CD4-positive, alpha-beta memory T cell (primary cell): ENCODE data around the gene EFHC1. TPM values are rescaled to one million over a fixed set of nuclear protein-coding genes. Genes with fewer than 3 reads are reported as not detected.

Experiments used
- CTCF ChIA-PET: fragments of 350-600 bp; sonication (Branson Sonifier 250); formaldehyde crosslinking; loops from one replicate; lab custom pipeline; 2021; ENCODE audit warnings: inconsistent platforms; ENCODE audit not compliant: partially characterized antibody; lab: Charles Lee
- POLR2A ChIA-PET: fragments of 350-600 bp; sonication (Branson Sonifier 250); formaldehyde crosslinking; loops from one replicate; lab custom pipeline; 2021; ENCODE audit not compliant: partially characterized antibody; lab: Charles Lee
- DNase-seq, 5 donors: peaks; one replicate each; pipeline versions ENCODE4 v3.0.0 to v3.0.0-alpha.2; 2020 to 2022; ENCODE audit warnings: mixed read lengths in 1 of 5
- H3K27ac ChIP-seq: one replicate; pipeline ENCODE4 v1.7.0; 2013; ENCODE audit warnings: low read depth, low read length
- H3K27me3 ChIP-seq: 2 replicates; pipeline ENCODE4 v1.7.0; 2013; ENCODE audit warnings: mild to moderate bottlenecking, low read length, moderate library complexity; ENCODE audit not compliant: insufficient read depth
- H3K36me3 ChIP-seq: 2 replicates; pipeline ENCODE4 v1.7.0; 2013; ENCODE audit warnings: mild to moderate bottlenecking, low read length, moderate library complexity; ENCODE audit not compliant: insufficient read depth
- H3K4me1 ChIP-seq: 2 replicates; pipeline ENCODE4 v1.7.0; 2013; ENCODE audit warnings: mild to moderate bottlenecking, low read length, moderate library complexity; ENCODE audit not compliant: insufficient read depth
- H3K4me3 ChIP-seq, 2 donors: one replicate each; pipeline ENCODE4 v1.7.0; 2013; ENCODE audit warnings: low read length in 2 of 2, mild to moderate bottlenecking in 1 of 2
- H3K9me3 ChIP-seq, 2 donors: one replicate each; pipeline ENCODE4 v1.7.0; 2013; ENCODE audit warnings: low read length in 2 of 2, control low read depth in 1 of 2; ENCODE audit not compliant: control insufficient read depth in 1 of 2
- H3K27ac Mint-ChIP-seq, 7 donors: one replicate each; pipeline ENCODE4 v1.8.0; 2020 to 2021; ENCODE audit warnings: mixed read lengths in 7 of 7, mild to moderate bottlenecking in 6 of 7, inconsistent platforms in 3 of 7, moderate library complexity in 3 of 7
- H3K27me3 Mint-ChIP-seq, 2 donors: one replicate each; pipeline ENCODE4 v1.8.0; 2020 to 2021; ENCODE audit warnings: mixed read lengths in 2 of 2
- H3K36me3 Mint-ChIP-seq, 2 donors: one replicate each; pipeline ENCODE4 v1.8.0; 2020 to 2021; ENCODE audit warnings: mixed read lengths in 2 of 2, inconsistent platforms in 1 of 2, mild to moderate bottlenecking in 1 of 2
- H3K4me1 Mint-ChIP-seq, 4 donors: one replicate each; pipeline ENCODE4 v1.8.0; 2020 to 2021; ENCODE audit warnings: mixed read lengths in 4 of 4, mild to moderate bottlenecking in 1 of 4
- H3K4me3 Mint-ChIP-seq, 8 donors: one replicate each; pipeline ENCODE4 v1.8.0; 2020 to 2021; ENCODE audit warnings: mixed read lengths in 8 of 8, mild to moderate bottlenecking in 7 of 8, moderate library complexity in 6 of 8, inconsistent platforms in 3 of 8
- H3K9me3 Mint-ChIP-seq, 8 donors: one replicate each; pipeline ENCODE4 v1.8.0; 2020 to 2021; ENCODE audit warnings: mixed read lengths in 8 of 8, mild to moderate bottlenecking in 5 of 8, inconsistent platforms in 3 of 8, moderate library complexity in 1 of 8
- intact Hi-C: fragments of 100-400 bp; cut with micrococcal nuclease; formaldehyde crosslinking; loops from one replicate; pipeline ENCODE4 v1.15.1; 2023
- polyA plus RNA-seq, 2 donors: library from polyadenylated mRNA; unstranded; fragments of 300-500 nt; fragmentation: Illumina TruSeq; gene quantifications; one replicate each; pipeline ENCODE4 v1.2.3, GENCODE V29; 2021
- total RNA-seq, 2 experiments: library from RNA; stranded (reverse); gene quantifications; one replicate each; pipeline ENCODE4 v1.2.3, GENCODE V29; 2021

Gene EFHC1
- total and polyA plus RNA-seq, 4 experiments from 2014 or later = 1.5 to 10.4 (median 4.1) TPM

- POLR2A ChIA-PET = no interaction called here
- Histone ChIP-seq H3K36me3 (no peaks in the 10 kb centered on the region), H3K27me3 (no peaks in the 10 kb centered on the region), H3K4me3 (no peak overlapping the region), H3K9me3 (no peaks in the 10 kb centered on the region), H3K27ac (no peak overlapping the region), H3K4me1 (no peaks in the 10 kb centered on the region)
- Mint-ChIP-seq H3K27ac (peak overlapping the region in 2 of 7 donors; percentile 26 to 30), H3K9me3 (no peaks in the 10 kb centered on the region), H3K36me3 (peaks cover 5 to 22% of the 10 kb centered on the region in 2 donors), H3K27me3 (no peaks in the 10 kb centered on the region), H3K4me1 (peaks cover 12 to 52% (median 42%) of the 10 kb centered on the region in 4 donors), H3K4me3 (no peak overlapping the region)
- DNase-seq = no peak
- CTCF ChIA-PET = no interaction called here
- intact Hi-C loops = no loop called here
Measured at GRCh38 chr6:52550870-52551269, 130.7 kb downstream of the EFHC1 start.

DNA sequence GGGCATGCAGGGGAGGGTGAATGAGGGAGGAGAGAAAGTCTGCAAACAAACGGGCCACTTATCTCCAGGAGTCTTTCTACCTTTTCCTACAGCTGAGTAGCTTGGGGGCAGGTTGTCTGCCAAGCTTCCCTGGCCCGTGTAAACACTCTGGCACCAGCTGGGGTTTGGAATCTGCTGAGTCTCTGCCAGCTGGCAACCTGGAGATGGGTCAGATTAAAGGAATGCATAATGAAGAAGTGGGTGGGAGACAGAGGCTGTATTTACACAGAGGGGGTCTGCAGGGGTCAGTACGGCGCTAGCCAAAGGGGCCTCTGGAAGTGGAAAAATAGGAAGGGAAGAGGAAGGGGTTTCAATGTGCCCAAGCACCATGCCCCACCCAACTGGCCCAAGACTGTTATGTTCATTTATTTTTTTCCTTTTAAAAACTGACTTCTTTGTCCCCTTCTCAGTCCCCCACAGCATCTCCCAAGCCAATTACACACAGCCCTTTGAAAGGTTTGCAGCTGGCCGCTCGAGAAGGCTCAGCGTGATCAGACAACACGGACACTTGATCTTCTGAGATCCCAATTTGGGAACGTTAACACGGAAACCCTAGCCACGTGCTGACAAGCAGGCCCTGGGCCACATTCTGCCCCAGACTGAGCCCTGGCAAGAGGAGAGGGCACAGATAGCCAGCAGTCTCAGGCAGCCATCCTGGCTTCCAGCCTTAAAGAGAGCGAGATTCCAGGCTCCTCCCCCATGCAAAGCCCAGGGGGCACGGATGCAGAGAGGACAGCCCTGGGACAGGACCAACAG lies 131.5 kb downstream of the EFHC1 start:
- H3K27me3 Mint-ChIP-seq = no peaks in the 10 kb centered on the region
- no peaks in the 10 kb centered on the region for H3K9me3 Mint-ChIP-seq
- no peaks in the 10 kb centered on the region for H3K36me3 ChIP-seq
- H3K27ac Mint-ChIP-seq = peak overlapping the region in 2 of 7 donors; percentile 21 to 57
- H3K27ac ChIP-seq = no peak overlapping the region
- H3K4me1 Mint-ChIP-seq = peaks cover 14 to 48% (median 39%) of the 10 kb centered on the region in 4 donors
- no peak overlapping the region for H3K4me3 ChIP-seq
- intact Hi-C loops = no loop called here
- ChIA-PET CTCF (no interaction called here), POLR2A (no interaction called here)
- DNase-seq = no peak
- no peak overlapping the region for H3K4me3 Mint-ChIP-seq
- H3K27me3 ChIP-seq = no peaks in the 10 kb centered on the region
- H3K9me3 ChIP-seq = no peaks in the 10 kb centered on the region
- no peaks in the 10 kb centered on the region for H3K4me1 ChIP-seq
- peaks cover 6 to 22% of the 10 kb centered on the region in 2 donors for H3K36me3 Mint-ChIP-seq

DNA sequence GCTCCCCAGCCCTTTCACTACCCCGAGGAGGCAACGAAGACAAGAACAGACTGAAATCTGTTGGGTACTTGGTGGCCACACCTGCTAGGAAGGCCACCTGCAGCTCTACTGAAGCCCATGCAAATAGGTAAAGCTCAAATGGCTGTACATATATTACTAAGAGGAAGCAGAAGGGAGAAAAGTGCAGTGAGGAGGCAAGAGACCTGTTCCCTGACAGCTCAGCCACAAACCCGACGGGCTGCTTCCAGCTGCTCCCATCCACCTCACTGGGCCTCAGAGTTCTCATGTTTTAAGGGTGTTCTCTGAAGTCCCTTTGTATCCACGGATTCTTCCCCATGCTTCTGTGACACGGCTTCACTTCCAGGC lies 132.1 kb downstream of the EFHC1 start:
- no peaks in the 10 kb centered on the region for H3K27me3 Mint-ChIP-seq
- H3K4me3 Mint-ChIP-seq = no peak overlapping the region
- ChIA-PET CTCF (no interaction called here), POLR2A (no interaction called here)
- H3K4me1 Mint-ChIP-seq = peaks cover 10 to 43% (median 34%) of the 10 kb centered on the region in 4 donors
- Histone ChIP-seq H3K27me3 (no peaks in the 10 kb centered on the region), H3K9me3 (no peaks in the 10 kb centered on the region), H3K36me3 (no peaks in the 10 kb centered on the region), H3K4me3 (no peak overlapping the region), H3K4me1 (no peaks in the 10 kb centered on the region), H3K27ac (no peak overlapping the region)
- peak overlapping the region in 1 of 7 donors; percentile 53 for H3K27ac Mint-ChIP-seq
- intact Hi-C loops = no loop called here
- H3K9me3 Mint-ChIP-seq = no peaks in the 10 kb centered on the region
- no peak for DNase-seq
- peaks cover 6 to 18% of the 10 kb centered on the region in 2 donors for H3K36me3 Mint-ChIP-seq

DNA sequence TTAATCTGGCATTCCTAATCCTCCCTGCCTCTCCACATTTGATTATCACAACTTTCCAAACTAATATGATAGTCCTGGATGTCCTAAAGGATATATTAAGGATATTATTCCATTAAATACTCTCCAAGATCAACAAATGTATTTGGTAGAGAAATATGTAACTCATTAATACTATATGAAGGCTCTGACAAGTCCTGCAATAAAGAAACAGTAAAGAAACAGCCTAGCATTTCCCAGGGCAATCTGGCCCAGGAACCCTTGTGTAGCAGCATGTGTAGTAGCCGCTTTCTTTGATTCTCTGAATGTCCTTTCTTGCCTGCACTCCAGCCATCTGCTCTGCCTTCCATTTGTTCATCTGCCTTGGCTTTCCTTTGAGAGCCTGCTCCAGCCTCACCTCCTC lies 133.0 kb downstream of the EFHC1 start:
- intact Hi-C loops = no loop called here
- peak overlapping the region in 1 of 7 donors; percentile 72 for H3K27ac Mint-ChIP-seq
- no peaks in the 10 kb centered on the region for H3K9me3 Mint-ChIP-seq
- Histone ChIP-seq H3K27me3 (no peaks in the 10 kb centered on the region), H3K4me3 (no peak overlapping the region), H3K4me1 (no peaks in the 10 kb centered on the region), H3K9me3 (no peaks in the 10 kb centered on the region), H3K27ac (no peak overlapping the region), H3K36me3 (no peaks in the 10 kb centered on the region)
- peaks cover 8 to 45% (median 33%) of the 10 kb centered on the region in 4 donors for H3K4me1 Mint-ChIP-seq
- ChIA-PET POLR2A (no interaction called here), CTCF (no interaction called here)
- peaks cover 6 to 16% of the 10 kb centered on the region in 2 donors for H3K36me3 Mint-ChIP-seq
- no peak for DNase-seq
- H3K27me3 Mint-ChIP-seq = no peaks in the 10 kb centered on the region
- no peak overlapping the region for H3K4me3 Mint-ChIP-seq

DNA sequence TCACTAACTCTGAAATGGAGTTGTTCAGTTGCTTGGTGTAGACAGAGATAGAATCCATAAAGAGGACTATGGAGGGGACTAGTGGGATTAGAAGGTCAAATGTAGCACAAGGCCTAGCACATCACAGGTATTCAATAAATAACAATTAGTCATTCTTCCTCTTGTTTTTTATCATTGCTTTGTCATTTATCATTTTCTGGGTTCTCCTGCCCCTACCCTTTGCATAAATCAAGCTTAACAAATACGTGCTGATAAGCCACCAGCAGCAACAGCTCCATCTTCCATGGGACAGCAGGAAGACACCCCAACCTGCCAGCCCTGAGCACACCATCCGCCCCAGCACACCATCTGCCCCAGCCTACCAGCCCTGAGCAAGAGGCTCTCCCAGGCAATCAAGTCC lies 133.6 kb downstream of the EFHC1 start:
- no peak for DNase-seq
- Histone ChIP-seq H3K4me1 (no peaks in the 10 kb centered on the region), H3K27me3 (no peaks in the 10 kb centered on the region), H3K4me3 (no peak overlapping the region), H3K9me3 (no peaks in the 10 kb centered on the region), H3K36me3 (no peaks in the 10 kb centered on the region), H3K27ac (no peak overlapping the region)
- peak overlapping the region in 1 of 7 donors; percentile 82 for H3K27ac Mint-ChIP-seq
- intact Hi-C loops = no loop called here
- peaks cover 7 to 42% (median 31%) of the 10 kb centered on the region in 4 donors for H3K4me1 Mint-ChIP-seq
- ChIA-PET CTCF (no interaction called here), POLR2A (no interaction called here)
- H3K36me3 Mint-ChIP-seq = peaks cover 6 to 11% of the 10 kb centered on the region in 2 donors
- no peaks in the 10 kb centered on the region for H3K9me3 Mint-ChIP-seq
- no peak overlapping the region for H3K4me3 Mint-ChIP-seq
- H3K27me3 Mint-ChIP-seq = no peaks in the 10 kb centered on the region

DNA sequence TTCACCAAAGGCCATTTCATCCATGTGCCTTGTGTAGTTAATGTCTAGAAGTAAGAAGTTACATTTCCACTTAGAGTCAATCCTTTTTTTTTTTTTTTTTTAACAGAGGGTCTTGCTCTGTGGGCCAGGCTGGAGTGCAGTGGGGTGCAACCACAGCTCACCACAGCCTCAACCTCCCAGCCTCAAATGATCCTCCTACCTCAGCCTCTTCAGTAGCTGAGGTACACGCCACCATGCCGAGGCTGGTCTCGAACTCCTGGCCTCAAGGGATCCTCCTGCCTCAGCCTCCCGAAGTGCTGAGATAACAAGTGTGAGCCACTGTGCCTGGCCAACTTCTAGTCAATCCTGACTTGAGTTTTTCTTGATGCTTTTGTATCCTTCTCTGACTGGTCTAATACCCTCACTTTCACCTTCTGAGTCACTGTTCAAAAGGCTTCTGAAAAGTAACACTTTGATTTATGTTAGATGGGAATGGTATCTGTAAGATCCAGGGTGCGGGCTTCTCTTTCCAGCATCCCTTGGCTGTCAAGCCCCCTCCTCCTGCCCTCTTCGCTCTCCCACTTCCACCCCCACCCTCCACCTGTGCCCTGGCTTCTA lies 134.6 kb downstream of the EFHC1 start:
- ChIA-PET CTCF (no interaction called here), POLR2A (interaction anchor here (0.6 kb wide), 1 partner anchor 455 kb away, joined by 4 read pairs; no protein-coding TSS in a partner anchor)
- Histone ChIP-seq H3K27ac (no peak overlapping the region), H3K36me3 (no peaks in the 10 kb centered on the region), H3K27me3 (no peaks in the 10 kb centered on the region), H3K4me3 (no peak overlapping the region), H3K9me3 (no peaks in the 10 kb centered on the region), H3K4me1 (no peaks in the 10 kb centered on the region)
- Mint-ChIP-seq H3K36me3 (peaks cover 4 to 5% of the 10 kb centered on the region in 2 donors), H3K4me3 (no peak overlapping the region), H3K27me3 (no peaks in the 10 kb centered on the region), H3K4me1 (peaks cover 12 to 36% (median 26%) of the 10 kb centered on the region in 4 donors), H3K9me3 (no peaks in the 10 kb centered on the region), H3K27ac (no peak overlapping the region)
- intact Hi-C loops = no loop called here
- no peak for DNase-seq

DNA sequence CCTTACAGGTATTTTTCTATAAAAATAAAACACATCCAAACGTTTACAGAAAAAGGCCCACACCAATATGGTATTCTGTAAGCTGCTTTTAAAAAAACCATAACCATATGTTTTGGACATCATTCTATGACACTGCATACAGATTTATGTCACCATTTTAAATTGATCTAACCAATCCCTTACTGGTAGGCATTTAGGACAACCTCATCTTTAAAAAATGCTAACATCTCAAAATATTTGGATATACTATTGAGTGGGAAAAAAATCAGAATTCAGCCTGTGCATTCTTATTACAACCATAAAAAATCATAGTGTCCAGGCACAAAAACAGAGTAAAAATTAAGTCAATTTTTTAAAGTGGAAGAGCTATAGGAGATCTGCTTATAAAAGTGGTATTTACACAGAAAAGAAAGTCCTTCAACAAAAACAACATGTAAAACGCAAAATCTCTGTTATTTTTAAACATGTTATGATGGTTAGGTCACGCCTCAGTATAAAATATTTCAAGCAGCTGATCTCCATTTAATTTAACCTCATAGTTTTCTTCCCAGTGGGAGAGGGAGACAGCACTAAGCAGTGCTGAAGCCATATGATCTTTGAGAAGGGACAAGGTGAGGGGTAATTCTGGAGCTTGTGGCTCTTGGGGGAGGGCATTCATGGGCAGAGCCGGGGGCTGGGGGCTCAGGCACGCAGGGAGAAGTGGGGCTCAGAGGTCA lies 135.5 kb downstream of the EFHC1 start:
- Mint-ChIP-seq H3K4me3 (no peak overlapping the region), H3K36me3 (peaks cover 0 to 6% of the 10 kb centered on the region in 2 donors), H3K27me3 (no peaks in the 10 kb centered on the region), H3K4me1 (peaks cover 12 to 34% (median 23%) of the 10 kb centered on the region in 4 donors), H3K9me3 (no peaks in the 10 kb centered on the region), H3K27ac (no peak overlapping the region)
- H3K27ac ChIP-seq = no peak overlapping the region
- CTCF ChIA-PET = interaction anchor here (0.7 to 1.7 kb wide), 3 partner anchors 13 to 1171 kb away, joined by 3 to 4 read pairs (median 3); no protein-coding TSS in a partner anchor
- no peaks in the 10 kb centered on the region for H3K9me3 ChIP-seq
- H3K4me3 ChIP-seq = no peak overlapping the region
- no peaks in the 10 kb centered on the region for H3K4me1 ChIP-seq
- H3K27me3 ChIP-seq = no peaks in the 10 kb centered on the region
- intact Hi-C loops = no loop called here
- no peak for DNase-seq
- POLR2A ChIA-PET = interaction anchor here (0.6 kb wide), 1 partner anchor 454 kb away, joined by 4 read pairs; no protein-coding TSS in a partner anchor
- H3K36me3 ChIP-seq = no peaks in the 10 kb centered on the region
